ENCODE measurements around the gene SH3BP5. TPM values are rescaled to one million over a fixed set of nuclear protein-coding genes. Genes with fewer than 3 reads are reported as not detected.
"Not testable (repeated sequence)": the region's sequence is repeated elsewhere in the genome, so short reads cannot be mapped to it uniquely, and the experiment has no call there.

Gene SH3BP5
- total RNA-seq, 1 donor = 9.1 TPM

DNA sequence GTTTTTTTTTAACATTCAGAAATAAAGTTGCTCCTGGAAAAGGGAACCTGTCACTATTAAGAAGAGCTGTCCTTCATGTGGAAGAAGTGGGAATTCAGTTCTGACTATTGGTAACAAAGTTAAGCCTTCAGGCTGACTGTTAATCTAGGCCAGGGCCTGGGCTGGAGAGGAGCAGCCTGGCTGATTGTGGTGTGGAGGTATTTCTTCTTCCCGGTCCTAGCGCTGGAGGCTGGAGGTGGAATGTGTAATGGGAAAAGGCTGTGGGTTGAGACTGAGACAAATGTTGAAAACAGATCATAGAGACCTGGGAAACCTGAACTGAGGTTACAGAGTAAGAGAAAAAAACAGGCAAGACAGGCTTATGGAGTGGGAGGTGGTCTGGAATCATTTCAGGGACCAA, 23.8 kb upstream of the SH3BP5 start:
- no peak overlapping the region for H3K4me3 ChIP-seq (ENCODE audit: low read depth, low read length)
- no peak for DNase-seq (ENCODE audit: low read depth)
- TF ChIP-seq, protein P1, sequence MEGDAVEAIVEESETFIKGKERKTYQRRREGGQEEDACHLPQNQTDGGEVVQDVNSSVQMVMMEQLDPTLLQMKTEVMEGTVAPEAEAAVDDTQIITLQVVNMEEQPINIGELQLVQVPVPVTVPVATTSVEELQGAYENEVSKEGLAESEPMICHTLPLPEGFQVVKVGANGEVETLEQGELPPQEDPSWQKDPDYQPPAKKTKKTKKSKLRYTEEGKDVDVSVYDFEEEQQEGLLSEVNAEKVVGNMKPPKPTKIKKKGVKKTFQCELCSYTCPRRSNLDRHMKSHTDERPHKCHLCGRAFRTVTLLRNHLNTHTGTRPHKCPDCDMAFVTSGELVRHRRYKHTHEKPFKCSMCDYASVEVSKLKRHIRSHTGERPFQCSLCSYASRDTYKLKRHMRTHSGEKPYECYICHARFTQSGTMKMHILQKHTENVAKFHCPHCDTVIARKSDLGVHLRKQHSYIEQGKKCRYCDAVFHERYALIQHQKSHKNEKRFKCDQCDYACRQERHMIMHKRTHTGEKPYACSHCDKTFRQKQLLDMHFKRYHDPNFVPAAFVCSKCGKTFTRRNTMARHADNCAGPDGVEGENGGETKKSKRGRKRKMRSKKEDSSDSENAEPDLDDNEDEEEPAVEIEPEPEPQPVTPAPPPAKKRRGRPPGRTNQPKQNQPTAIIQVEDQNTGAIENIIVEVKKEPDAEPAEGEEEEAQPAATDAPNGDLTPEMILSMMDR (IDR thresholded peaks at IDR 0.05; ENCODE audit: insufficient read depth, low read depth, low read length) = no peak

DNA sequence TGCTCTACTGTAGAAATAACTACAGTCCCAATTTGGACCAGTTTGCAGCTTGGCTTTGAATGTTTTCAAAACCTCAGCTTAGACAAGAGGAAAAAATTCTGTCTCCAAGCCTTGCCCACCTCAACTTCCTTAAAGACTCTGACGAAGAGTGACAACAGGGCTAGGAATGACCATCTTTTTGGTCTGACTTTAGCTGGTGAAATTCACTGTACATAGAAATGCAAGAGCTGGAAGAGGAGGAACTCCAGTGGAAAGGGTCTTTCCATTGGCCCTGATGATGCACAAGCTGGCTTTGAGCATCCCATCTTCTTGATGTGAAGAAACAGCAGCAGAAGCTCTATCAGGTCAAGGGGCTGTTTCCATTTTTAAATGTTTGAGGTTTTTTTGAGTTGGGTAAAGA, 22.7 kb upstream of the SH3BP5 start:
- no peak overlapping the region for H3K4me3 ChIP-seq (ENCODE audit: low read depth, low read length)
- DNase-seq (ENCODE audit: low read depth) = no peak
- TF ChIP-seq, protein P1 (IDR thresholded peaks at IDR 0.05; ENCODE audit: insufficient read depth, low read depth, low read length) = no peak

DNA sequence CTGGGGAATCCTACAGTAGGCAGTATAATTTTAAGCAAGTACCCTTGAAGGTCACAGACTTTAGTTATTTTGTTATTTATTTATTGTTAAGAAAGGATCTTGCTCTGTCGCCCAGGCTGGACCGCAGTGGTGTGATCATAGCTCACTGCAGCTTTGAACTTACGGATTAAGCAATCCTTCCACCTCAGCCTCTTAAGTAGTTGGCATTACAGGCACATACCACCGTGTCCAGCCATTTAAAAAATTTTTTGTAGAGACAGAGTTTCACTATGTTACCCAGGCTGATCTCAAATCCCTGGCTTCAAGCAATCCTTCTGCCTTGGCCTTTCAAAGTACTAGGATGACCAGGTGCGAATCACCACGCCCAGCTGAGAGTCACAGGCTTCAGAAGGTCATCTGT, 22.1 kb upstream of the SH3BP5 start:
- H3K4me3 ChIP-seq (ENCODE audit: low read depth, low read length) = no peak overlapping the region
- no peak for DNase-seq (ENCODE audit: low read depth)
- TF ChIP-seq, protein P1 (IDR thresholded peaks at IDR 0.05; ENCODE audit: insufficient read depth, low read depth, low read length) = no peak

DNA sequence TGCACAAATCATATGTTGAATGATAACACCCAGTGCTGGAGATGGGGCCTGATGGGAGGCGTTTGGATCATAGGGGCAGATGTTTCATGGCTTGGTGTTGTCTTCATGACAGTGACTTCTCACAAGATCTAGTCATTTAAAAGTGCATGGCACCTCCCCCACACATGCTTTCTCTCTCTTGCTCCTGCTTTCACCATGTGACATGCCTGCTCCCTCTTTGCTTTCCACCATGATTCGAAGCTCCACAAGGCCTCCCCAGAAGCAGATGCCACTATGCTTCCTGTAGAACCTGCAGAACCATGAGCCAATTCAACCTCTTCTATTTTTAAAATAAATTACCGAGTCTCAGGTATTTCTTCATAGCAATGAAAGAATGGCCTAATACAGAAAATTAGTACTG, 17.8 kb upstream of the SH3BP5 start:
- DNase-seq (ENCODE audit: low read depth) = no peak
- TF ChIP-seq, protein P1 (IDR thresholded peaks at IDR 0.05; ENCODE audit: insufficient read depth, low read depth, low read length) = no peak
- H3K4me3 ChIP-seq (ENCODE audit: low read depth, low read length) = no peak overlapping the region

- H3K4me3 ChIP-seq (ENCODE audit: low read depth, low read length); DNase-seq (ENCODE audit: low read depth): not testable (repeated sequence)
Measured at GRCh38 chr3:15349438-15349837, 17.1 kb upstream of the SH3BP5 start.

DNA sequence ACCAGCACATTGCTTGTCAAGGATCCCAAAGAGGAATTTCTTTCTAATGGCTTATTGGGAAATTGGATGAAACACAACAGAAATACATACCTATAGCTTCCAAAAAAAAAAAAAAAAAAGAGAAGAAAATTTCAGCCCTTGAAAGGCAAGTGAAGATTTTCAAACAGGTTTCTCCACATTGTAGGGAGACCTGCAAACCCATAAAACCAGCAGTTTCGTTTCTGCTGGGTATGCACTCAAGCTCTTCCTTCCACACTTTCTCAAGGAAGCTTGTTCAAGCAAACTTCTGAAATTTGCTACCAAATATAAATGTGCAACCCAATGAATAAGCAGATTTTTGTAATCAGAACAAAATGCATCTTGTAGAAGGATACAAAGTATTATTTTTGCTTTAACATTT, 15.9 kb upstream of the SH3BP5 start:
- no peak overlapping the region for H3K4me3 ChIP-seq (ENCODE audit: low read depth, low read length)
- TF ChIP-seq, protein P1 (IDR thresholded peaks at IDR 0.05; ENCODE audit: insufficient read depth, low read depth, low read length) = no peak
- DNase-seq (ENCODE audit: low read depth) = no peak

GRCh38 chr3:15347737-15348110, 15.3 kb upstream of the SH3BP5 start:
- TF ChIP-seq, protein P1 (IDR thresholded peaks at IDR 0.05; ENCODE audit: insufficient read depth, low read depth, low read length) = no peak
- no peak for DNase-seq (ENCODE audit: low read depth)
- H3K4me3 ChIP-seq (ENCODE audit: low read depth, low read length) = no peak overlapping the region

Measured in fibroblast of villous mesenchyme (primary cell).